Measurements from ENCODE around the gene DDX41. TPM values are rescaled to one million over a fixed set of nuclear protein-coding genes. Genes with fewer than 3 reads are reported as not detected.

Gene DDX41
- total RNA-seq, 2 experiments from 2014 or later = 169 to 224 TPM

GRCh38 chr5:177470759-177471536, 45.8 kb downstream of the DDX41 start:
- no peaks in the 10 kb centered on the region for H3K9me2 ChIP-seq (ENCODE audit: insufficient read depth, low read length)
- no peak overlapping the region for H2AFZ ChIP-seq (ENCODE audit: low read length)
- intact Hi-C loops (cut with micrococcal nuclease; ENCODE audit: unreplicated experiment) = no loop called here
- ChIA-PET CTCF (ENCODE audit: unreplicated experiment) (no interaction called here), POLR2A (interaction anchor here (0.6 kb wide), 2 partner anchors 298 to 347 kb away, joined by 3 to 5 read pairs; no protein-coding TSS in a partner anchor)
- H3K27ac ChIP-seq (ENCODE audit: low read depth, low read length, poor library complexity, severe bottlenecking) = no peak overlapping the region
- H3K79me2 ChIP-seq (ENCODE audit: insufficient read depth, low read depth, low read length) = no peaks in the 10 kb centered on the region
- no peak for TF ChIP-seq CTCF (conservative IDR thresholded peaks at IDR 0.05; ENCODE audit: low read length)
- no peak for TF ChIP-seq EZH2phosphoT487 (IDR thresholded peaks at IDR 0.05; ENCODE audit: borderline replicate concordance, low read depth, low read length)
- H3K4me2 ChIP-seq (ENCODE audit: low read length) = no peak overlapping the region
- no peaks in the 10 kb centered on the region for H3K36me3 ChIP-seq (ENCODE audit: insufficient read depth, low read length)
- H3K4me1 ChIP-seq (ENCODE audit: insufficient read depth, low read length, poor library complexity, severe bottlenecking) = peaks cover 10% of the 10 kb centered on the region
- no peaks in the 10 kb centered on the region for H4K20me1 ChIP-seq (ENCODE audit: insufficient read depth, low read length)
- no peak for DNase-seq (ENCODE audit: low spot score)
- no peak overlapping the region for H3K4me3 ChIP-seq (ENCODE audit: low read depth, low read length, poor library complexity, severe bottlenecking)
- H3K9me3 ChIP-seq (ENCODE audit: low read length) = no peaks in the 10 kb centered on the region
- no TSS peak for BruUV-seq (replicated peaks)

- ChIA-PET POLR2A (interaction anchor here (1.4 kb wide), 1 partner anchor 15 kb away, joined by 3 read pairs; no protein-coding TSS in a partner anchor), CTCF (ENCODE audit: unreplicated experiment) (no interaction called here)
- no TSS peak for BruUV-seq (replicated peaks)
Measured at GRCh38 chr5:177469750-177470525, 46.8 kb downstream of the DDX41 start.

More at GRCh38 chr5:177469750-177470525, 46.8 kb downstream of the DDX41 start:
- H3K4me1 ChIP-seq (ENCODE audit: insufficient read depth, low read length, poor library complexity, severe bottlenecking) = peaks cover 10% of the 10 kb centered on the region
- H3K4me2 ChIP-seq (ENCODE audit: low read length) = no peak overlapping the region
- no peaks in the 10 kb centered on the region for H3K9me2 ChIP-seq (ENCODE audit: insufficient read depth, low read length)
- H2AFZ ChIP-seq (ENCODE audit: low read length) = no peak overlapping the region
- no peak for DNase-seq (ENCODE audit: low spot score)
- H3K4me3 ChIP-seq (ENCODE audit: low read depth, low read length, poor library complexity, severe bottlenecking) = no peak overlapping the region
- no peaks in the 10 kb centered on the region for H3K79me2 ChIP-seq (ENCODE audit: insufficient read depth, low read depth, low read length)
- no peaks in the 10 kb centered on the region for H4K20me1 ChIP-seq (ENCODE audit: insufficient read depth, low read length)
- H3K27ac ChIP-seq (ENCODE audit: low read depth, low read length, poor library complexity, severe bottlenecking) = no peak overlapping the region
- H3K36me3 ChIP-seq (ENCODE audit: insufficient read depth, low read length) = no peaks in the 10 kb centered on the region
- TF ChIP-seq EZH2phosphoT487 (IDR thresholded peaks at IDR 0.05; ENCODE audit: borderline replicate concordance, low read depth, low read length) (no peak), CTCF (conservative IDR thresholded peaks at IDR 0.05; ENCODE audit: low read length) (no peak)
- intact Hi-C loops (cut with micrococcal nuclease; ENCODE audit: unreplicated experiment) = no loop called here
- H3K9me3 ChIP-seq (ENCODE audit: low read length) = no peaks in the 10 kb centered on the region
